Colon (tissue), 2 donors: ENCODE results near the gene HOXC4.

Experiments
- FAIRE-seq: peaks from 2 replicates; lab custom pipeline; 2012; peaks lifted over from hg19 to GRCh38; lab: Jason Lieb, UNC
- donor health status: control.
- donor health status: control.

The HOXC4 gene

DNA sequence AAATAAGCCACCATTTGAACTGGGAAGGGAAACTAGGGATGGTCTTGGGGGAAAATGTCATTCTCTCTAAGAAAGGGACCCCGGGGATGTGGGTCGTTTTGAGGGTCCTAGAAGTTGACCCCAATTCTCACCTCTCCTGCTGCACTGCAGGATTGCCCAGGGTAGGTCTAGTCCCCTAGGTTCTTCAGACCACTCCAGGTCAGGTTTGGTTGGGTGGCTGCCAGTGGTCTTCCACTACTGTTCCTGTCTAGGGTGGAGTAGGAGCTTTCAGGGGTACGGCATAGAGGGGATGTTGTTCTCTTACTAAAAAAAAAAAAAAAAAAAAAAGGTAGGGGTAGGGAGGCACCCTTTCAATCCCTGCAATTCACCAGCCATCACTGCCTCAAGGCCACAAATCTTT, 37.6 kb upstream of the HOXC4 start:
- FAIRE-seq: no peak

DNA sequence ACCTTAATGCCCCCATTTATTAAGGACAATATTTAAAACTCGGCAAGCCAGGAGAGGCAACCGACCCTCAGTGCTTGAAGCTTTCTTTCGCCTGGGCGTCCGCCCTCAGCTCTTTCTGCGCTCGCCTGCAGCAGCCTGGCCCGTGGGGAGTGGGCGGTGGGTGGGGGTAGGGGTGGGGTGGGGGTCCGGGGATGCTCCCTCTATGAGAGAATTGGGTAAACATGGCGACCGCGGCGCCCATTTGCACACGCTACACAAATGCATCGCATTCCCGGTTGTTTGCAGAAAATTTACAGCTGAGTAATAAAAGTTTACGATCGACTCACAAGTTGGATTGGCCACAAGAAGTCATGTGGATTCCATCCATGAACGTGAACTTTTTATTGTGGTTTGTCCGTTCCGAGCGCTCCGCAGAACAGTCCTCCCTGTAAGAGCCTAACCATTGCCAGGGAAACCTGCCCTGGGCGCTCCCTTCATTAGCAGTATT, 37.1 kb upstream of the HOXC4 start:
- FAIRE-seq: no peak

DNA sequence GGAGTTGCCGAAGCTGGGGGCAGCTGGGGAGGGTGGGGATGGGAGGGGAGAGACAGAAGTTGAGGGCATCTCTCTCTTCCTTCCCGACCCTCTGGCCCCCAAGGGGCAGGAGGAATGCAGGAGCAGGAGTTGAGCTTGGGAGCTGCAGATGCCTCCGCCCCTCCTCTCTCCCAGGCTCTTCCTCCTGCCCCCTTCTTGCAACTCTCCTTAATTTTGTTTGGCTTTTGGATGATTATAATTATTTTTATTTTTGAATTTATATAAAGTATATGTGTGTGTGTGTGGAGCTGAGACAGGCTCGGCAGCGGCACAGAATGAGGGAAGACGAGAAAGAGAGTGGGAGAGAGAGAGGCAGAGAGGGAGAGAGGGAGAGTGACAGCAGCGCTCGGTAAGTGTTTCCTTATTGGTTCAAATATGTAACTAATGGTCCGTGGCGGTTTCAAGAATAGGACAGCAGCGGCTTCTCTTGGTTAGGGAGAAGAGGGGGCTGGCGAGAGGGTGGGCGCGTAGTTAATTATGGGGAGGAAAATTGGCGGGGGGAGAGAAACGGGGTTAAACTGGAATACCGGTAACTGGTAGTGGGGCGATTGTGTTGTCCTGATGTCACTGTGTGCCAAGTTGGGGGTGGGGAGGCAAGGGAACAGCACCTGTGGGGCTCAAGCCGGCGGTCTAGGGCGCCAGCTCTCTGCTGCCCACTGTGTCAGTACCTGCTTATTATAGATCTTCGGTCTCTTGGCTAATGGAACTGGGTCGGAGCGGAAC, 36.4 kb upstream of the HOXC4 start:
- FAIRE-seq: no peak

- no peak for FAIRE-seq
These were observed 35.7 kb upstream of the HOXC4 start for GRCh38 chr12:54017878-54018467.

GRCh38 chr12:54018468-54018984, 35.1 kb upstream of the HOXC4 start:
- no peak for FAIRE-seq

DNA sequence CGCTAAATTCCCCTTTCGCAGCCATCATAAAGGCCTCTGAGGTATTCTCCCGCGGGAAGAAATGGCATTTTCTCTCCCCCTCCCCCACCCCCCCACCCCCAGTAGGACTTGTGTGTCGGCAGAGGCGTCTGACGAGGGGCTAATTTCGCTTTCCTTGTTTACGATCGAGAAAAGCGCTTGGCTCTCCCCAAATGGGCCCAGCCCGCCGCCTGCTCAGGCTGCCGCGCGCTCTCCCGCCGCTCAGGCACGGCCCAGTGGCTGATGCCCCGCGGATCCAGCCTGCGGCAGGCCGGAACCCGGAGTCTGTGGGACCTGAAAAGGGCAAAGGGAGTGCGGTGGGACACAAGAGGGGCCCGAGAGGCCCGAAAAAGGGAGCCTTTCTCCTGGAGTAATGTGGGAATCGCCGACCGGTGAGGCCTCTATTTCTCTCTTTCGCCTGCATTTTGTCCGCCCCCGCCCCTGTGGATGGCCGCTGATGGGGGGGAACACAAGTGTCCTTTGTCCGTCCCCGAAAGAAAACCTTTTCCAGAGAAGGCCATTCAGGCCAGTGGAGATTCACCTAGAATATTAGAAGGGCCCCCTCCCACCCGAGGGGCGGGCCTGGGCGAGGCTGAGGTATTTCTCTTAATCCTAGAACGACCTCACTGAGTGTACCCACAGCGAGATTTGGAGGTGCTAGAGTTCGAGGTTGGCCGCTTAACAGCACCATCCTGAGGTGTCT, 34.4 kb upstream of the HOXC4 start:
- no peak for FAIRE-seq

- no peak for FAIRE-seq
These were observed 33.6 kb upstream of the HOXC4 start for GRCh38 chr12:54019924-54020590.

DNA sequence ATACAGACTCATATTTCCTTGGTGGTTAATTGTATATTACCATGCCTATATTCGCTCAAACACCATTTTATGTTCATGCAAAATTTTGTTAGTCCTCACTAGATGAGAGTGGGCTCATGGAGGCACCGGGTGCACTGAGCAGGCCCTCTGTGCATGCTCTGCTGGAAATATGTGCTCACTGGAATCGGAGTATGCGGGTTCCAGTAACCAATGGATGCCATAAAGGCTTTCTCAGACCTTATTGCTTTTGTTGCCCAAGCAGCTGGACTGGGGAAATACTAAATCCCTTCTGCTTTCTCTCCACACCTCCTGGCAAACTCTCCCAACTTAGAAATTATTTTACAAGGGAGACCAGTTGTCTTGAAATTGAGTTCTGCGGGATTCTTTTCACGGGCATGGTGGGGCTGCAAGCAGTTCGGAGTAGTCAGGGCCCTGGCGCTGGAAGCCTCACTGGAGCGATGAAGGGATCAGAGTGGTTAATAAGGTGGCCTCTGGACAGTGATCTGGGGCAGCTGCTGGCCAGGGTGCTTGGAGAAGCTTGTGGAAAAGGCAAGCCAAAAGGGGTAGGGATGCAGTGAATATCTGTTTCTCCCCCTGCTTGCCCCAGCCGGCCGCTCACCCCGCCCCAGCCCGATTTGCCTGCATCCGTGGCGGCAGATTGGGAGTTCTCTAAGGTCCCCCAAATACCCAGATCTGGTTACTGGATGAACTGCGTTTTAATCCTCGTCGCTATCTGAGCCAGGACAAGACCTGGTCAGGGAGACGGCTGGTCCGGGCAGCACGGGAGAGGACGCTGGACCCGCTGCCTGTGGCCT, 32.8 kb upstream of the HOXC4 start:
- FAIRE-seq: no peak

- FAIRE-seq: no peak
These were observed 32.1 kb upstream of the HOXC4 start for GRCh38 chr12:54021432-54022013.

DNA sequence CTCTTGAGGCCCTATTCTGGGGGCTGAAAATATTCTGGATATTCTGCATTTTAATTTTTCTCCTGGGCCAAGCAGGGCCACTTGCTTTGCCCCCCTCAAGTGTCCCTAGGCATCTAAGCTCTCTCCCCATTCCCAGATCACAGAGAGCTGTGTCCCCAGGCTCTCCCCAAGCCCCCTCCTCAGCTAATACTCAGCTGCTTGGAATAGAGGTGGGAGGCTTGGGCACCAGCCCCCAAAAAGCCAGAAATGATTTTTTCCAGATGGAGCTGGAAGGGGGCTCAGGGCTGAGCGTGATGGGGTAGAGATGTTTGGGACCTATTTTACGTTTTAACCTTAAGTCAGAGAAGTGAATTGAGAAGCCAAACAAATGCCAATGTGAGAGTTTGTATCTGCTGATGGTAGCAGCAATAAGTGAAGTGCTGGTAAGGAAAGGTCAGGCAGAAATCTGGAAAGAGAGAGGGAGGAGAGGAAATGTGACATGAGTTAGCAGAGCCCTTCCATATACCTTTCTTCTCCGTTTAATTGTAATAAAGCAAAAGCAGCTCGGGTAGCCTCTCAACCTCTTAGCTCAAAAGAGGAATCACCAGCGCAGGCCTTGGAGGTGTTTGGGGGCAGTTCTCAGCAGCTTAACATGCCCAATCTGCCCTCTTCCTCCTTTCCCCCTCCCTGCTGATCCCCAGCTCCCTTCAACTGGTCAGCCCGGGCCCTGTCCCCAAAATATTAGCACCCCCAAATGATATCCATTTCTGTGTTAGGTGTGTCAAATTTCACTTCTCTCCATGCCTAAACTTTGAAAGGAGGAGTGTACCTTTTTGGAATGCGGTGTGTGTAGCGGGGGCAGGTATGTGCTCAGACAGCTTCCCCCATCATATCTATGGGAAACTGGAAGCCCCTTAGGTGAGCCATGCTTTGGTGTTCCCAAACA, 30.4 kb upstream of the HOXC4 start:
- no peak for FAIRE-seq

GRCh38 chr12:54024127-54024526, 29.5 kb upstream of the HOXC4 start:
- no peak for FAIRE-seq

DNA sequence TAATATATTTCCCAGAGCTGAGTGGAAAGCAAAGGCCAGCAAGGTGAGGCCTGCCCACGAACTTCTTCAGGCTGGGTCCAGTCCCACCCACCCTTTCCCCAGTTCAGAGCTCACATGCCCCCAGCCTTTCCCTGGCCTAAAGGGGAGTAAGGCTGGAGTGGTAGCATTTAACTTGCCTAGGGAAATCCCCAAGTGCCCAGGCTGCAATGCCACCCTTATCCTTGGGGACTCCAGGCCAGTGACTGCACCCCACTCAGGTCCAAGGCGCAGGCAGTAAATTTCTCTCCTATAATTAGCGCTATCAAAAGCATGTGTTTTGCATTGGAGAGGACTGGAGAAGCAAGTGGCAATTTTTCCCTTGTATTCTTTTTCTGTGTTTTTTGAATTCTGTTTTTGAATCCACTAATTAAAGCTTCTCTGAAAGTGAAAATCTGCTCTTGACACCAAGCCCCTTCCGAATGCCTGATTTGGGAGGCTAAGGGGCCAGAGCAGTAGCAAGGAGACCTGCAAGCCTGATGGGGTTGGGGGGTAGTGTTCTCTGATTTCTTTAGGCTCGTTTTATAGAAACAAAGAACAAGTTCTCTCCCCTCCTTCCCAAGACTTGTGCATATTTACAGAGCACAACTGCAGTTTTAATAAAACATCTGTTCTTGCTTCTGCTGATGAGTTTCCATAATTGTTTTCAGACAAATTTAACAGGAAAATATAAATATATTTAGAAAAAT, 28.9 kb upstream of the HOXC4 start:
- no peak for FAIRE-seq

GRCh38 chr12:54025499-54026405, 27.9 kb upstream of the HOXC4 start:
- no peak for FAIRE-seq

DNA sequence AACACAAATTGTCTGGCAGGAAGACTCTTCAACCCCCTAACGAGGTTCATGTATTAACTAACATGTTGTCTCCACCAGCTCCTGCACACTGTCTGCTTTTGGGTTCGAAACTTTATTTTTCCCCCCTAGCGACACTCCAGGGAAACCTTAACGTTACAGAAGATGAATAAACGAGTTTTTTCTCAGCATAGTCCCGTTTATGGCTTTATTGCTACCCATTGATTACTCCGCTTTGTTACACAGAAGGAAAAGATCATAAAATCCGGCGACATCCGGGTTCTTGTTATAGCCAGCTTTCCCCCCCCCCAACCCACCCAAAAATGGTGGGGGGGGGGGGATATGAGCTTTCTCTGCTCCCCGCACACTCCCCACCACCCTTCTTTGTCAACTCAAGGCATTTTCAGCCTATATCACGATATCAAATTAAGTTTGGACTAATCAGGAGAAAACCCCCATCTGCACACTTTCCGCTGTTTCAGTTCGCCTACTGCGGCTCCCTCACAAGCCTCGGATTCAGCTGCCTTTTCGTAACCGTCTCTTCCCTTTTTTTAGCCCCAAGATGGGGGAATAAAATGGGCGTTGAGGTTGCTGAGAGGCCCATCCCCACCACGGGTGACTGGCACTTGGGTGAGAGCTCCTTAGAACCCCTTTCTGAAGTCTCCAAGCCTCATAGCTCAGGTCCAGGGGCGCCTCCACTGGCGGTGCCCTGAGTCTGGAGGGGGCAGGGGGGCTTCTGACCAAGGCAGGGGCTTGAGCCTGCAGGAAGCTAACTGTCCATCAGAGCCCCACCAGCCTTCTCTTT, 26.8 kb upstream of the HOXC4 start:
- FAIRE-seq: no peak

GRCh38 chr12:54027442-54027786, 26.2 kb upstream of the HOXC4 start:
- no peak for FAIRE-seq

DNA sequence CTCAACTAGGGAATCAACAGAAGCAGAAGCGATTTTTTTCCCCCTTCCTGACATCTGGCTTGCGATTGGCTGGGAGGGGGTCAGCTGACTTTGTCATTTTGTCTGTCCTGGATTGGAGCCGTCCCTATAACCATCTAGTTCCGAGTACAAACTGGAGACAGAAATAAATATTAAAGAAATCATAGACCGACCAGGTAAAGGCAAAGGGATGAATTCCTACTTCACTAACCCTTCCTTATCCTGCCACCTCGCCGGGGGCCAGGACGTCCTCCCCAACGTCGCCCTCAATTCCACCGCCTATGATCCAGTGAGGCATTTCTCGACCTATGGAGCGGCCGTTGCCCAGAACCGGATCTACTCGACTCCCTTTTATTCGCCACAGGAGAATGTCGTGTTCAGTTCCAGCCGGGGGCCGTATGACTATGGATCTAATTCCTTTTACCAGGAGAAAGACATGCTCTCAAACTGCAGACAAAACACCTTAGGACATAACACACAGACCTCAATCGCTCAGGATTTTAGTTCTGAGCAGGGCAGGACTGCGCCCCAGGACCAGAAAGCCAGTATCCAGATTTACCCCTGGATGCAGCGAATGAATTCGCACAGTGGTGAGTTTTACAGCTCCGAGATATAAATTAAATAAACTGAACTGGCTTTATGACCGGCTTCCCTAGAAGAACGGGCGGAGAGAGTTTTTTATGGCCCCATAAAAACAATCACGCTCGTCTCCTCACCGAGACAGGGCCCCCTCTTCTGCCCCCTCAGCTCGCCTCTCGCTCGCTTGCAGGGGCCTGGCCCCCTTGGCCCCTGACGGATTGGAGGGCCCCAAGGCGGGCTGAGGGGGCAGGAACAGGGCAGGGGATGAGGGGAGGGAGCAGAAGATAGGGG, 25.1 kb upstream of the HOXC4 start, which contains the start of gene HOXC6:
TSS of gene HOXC6 (plus strand) at position 127 of the 888 bp plus-strand sequence. CDS start at position 209, 82 bp downstream.
- no peak for FAIRE-seq
